GF-D8 (cell line): Measurements from ENCODE around the gene GLE1.
A peak's percentile ranks its signal among the peaks of the same experiment; 100 is the strongest.

Experiments
- DNase-seq: peaks from one replicate; lab custom pipeline; 2025; lab: John Stamatoyannopoulos, UW

The GLE1 gene

GRCh38 chr9:128504485-128505413 lies at the start of gene GLE1:
GLE1 (plus strand) TSS chr9:128504719; CDS start chr9:128504806, 87 bp downstream.
- peak; percentile 79 for DNase-seq

- no peak for DNase-seq
These were observed 49.5 kb upstream of the GLE1 start for GRCh38 chr9:128454991-128455390.

GRCh38 chr9:128455849-128456612 lies 48.5 kb upstream of the GLE1 start, which contains the start of gene ODF2:
ODF2 (plus strand) TSS chr9:128456006; CDS start chr9:128456092, 86 bp downstream.
- peak; percentile 83 for DNase-seq

- peak; percentile 11 for DNase-seq
These were observed 47.9 kb upstream of the GLE1 start for GRCh38 chr9:128456613-128457061.

- DNase-seq = no peak
These were observed 47.3 kb upstream of the GLE1 start for GRCh38 chr9:128457207-128457606.

GRCh38 chr9:128459011-128459410 lies 45.5 kb upstream of the GLE1 start:
- no peak for DNase-seq

GRCh38 chr9:128469070-128469469 lies 35.4 kb upstream of the GLE1 start:
- DNase-seq = no peak

GRCh38 chr9:128470560-128470959 lies 34.0 kb upstream of the GLE1 start:
- peak; percentile 91 for DNase-seq

- no peak for DNase-seq
These were observed 31.4 kb upstream of the GLE1 start for GRCh38 chr9:128473104-128473503.

GRCh38 chr9:128475867-128476266 lies 28.7 kb upstream of the GLE1 start:
- no peak for DNase-seq

- DNase-seq = no peak
These were observed 25.3 kb upstream of the GLE1 start for GRCh38 chr9:128479262-128479661.

- no peak for DNase-seq
These were observed 23.0 kb upstream of the GLE1 start for GRCh38 chr9:128481561-128481960.

- DNase-seq = no peak
These were observed 22.3 kb upstream of the GLE1 start for GRCh38 chr9:128482186-128482585.

- DNase-seq = no peak
These were observed 19.7 kb upstream of the GLE1 start for GRCh38 chr9:128484686-128485413.

GRCh38 chr9:128485414-128485855 lies 19.1 kb upstream of the GLE1 start:
- DNase-seq = no peak

GRCh38 chr9:128486201-128486600 lies 18.3 kb upstream of the GLE1 start:
- no peak for DNase-seq

- no peak for DNase-seq
These were observed 11.1 kb upstream of the GLE1 start for GRCh38 chr9:128493424-128493823.

- DNase-seq = peak; percentile 95
These were observed 10.3 kb upstream of the GLE1 start for GRCh38 chr9:128494108-128494745.

- no peak for DNase-seq
These were observed 9.8 kb upstream of the GLE1 start for GRCh38 chr9:128494746-128495129.

- DNase-seq = no peak
These were observed 9.2 kb upstream of the GLE1 start for GRCh38 chr9:128495296-128495695.

- no peak for DNase-seq
These were observed 8.6 kb upstream of the GLE1 start for GRCh38 chr9:128495804-128496417.
